GM18507 (cell line): ENCODE results near the gene PCNX4.
A peak's percentile ranks its signal among the peaks of the same experiment; 100 is the strongest.

Experiments used
- DNase-seq: peaks from one replicate; pipeline ENCODE4 v3.0.0; 2011; ENCODE audit warnings: low read depth; ENCODE audit not compliant: insufficient read length; ENCODE audit errors: extremely low spot score
- FAIRE-seq: peaks from 2 replicates; lab custom pipeline; 2011; peaks lifted over from hg19 to GRCh38; lab: Jason Lieb, UNC

The PCNX4 gene

DNA sequence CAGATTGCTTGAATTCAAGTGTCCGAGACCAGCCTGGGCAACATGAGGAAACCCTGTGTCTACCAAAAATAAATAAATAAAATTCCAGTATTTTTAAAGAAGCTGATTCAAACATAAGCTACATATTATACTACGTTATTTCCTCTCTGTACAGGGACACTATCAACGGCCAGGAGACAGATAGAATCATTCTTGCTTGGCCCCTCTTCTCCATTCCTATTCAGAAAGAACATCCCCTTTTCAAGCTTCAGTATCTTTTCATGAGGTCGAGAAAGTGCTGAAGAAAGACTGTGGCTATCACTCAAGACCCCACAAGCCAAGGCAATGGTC lies 73.8 kb downstream of the PCNX4 start:
- DNase-seq (no peak), FAIRE-seq (no peak)

- DNase-seq (no peak), FAIRE-seq (peak; percentile 47)
Measured at GRCh38 chr14:60166142-60166541, 74.4 kb downstream of the PCNX4 start.

DNA sequence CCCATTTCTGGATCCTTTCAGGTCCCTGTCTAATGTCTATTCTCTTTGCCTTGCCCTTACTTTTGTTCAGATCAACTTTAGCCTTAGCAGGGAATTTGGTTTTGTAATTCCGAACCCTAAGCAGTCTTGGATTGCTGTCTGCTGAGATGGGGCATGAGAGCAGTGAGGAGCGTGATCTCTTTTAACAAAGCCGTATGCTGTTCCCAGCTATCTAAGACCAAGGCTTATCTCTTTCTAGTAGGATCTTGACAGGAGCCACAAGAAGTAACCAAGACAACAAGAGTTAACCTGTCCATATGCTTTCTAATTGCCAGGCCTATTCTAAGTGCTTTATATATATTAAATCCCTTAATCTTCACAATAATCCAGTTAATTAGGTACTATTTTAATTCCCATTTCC lies 78.0 kb downstream of the PCNX4 start:
- DNase-seq, result no peak
- no peak for FAIRE-seq

- no peak for FAIRE-seq
- DNase-seq, result no peak
Measured at GRCh38 chr14:60170948-60171347, 79.2 kb downstream of the PCNX4 start.

- FAIRE-seq (no peak), DNase-seq (no peak)
Measured at GRCh38 chr14:60171690-60172089, 80.0 kb downstream of the PCNX4 start.

DNA sequence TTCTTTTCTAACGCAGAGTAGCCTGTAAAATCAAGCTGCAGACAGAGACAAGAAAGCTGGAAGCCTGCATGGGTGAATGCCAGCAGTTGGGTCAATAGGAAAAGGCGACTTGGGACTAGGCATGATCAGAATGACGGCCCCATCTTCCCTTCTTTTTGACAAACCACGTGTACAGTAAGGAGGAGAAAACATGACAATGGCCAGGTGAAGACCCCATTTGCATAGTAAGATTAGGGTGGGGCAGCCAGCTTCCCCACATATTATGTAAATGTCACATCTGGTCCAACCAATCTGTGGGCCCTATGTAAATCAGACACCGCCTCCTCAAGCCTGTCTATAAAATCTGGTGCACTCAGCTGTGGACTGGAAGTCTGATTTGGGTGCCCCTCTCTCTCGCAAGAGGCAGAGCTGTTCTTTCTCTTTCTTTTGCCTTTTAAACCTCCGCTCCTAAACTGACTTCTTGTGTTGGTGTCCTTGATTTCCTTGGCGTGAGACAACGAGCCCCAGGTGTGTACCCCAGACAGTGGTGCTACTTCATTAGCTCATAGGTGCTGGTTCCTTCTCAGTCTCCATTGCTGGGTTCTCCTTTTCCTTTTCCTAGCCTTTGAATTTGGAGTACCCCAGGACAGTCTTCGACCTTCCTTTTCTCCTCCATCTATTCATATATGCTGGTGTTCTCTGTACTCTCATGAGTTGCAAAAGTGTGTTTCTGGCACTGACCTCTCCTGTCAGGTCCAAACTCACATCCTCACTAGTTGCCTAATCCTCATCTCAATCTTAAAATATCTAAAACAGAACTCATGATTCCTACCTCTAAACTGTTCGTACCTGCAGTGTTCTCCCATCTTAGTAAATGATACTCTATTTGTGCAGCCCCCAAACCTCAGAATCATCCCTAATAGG lies 82.9 kb downstream of the PCNX4 start:
- DNase-seq, result no peak

GRCh38 chr14:60175255-60175902 lies 83.7 kb downstream of the PCNX4 start:
- FAIRE-seq (no peak), DNase-seq (no peak)

More for the DNA sequence above, 82.9 kb downstream of the PCNX4 start:
- no peak for FAIRE-seq

GRCh38 chr14:60178164-60178563 lies 86.4 kb downstream of the PCNX4 start:
- FAIRE-seq, result no peak
- DNase-seq, result no peak

GRCh38 chr14:60178820-60179219 lies 87.1 kb downstream of the PCNX4 start:
- FAIRE-seq, result no peak
- no peak for DNase-seq

- FAIRE-seq (no peak), DNase-seq (no peak)
Measured at GRCh38 chr14:60179431-60179869, 87.7 kb downstream of the PCNX4 start.

- DNase-seq (no peak), FAIRE-seq (peak; percentile 75)
Measured at GRCh38 chr14:60183138-60183537, 91.4 kb downstream of the PCNX4 start.

GRCh38 chr14:60183741-60184140 lies 92.0 kb downstream of the PCNX4 start:
- DNase-seq (no peak), FAIRE-seq (no peak)

DNA sequence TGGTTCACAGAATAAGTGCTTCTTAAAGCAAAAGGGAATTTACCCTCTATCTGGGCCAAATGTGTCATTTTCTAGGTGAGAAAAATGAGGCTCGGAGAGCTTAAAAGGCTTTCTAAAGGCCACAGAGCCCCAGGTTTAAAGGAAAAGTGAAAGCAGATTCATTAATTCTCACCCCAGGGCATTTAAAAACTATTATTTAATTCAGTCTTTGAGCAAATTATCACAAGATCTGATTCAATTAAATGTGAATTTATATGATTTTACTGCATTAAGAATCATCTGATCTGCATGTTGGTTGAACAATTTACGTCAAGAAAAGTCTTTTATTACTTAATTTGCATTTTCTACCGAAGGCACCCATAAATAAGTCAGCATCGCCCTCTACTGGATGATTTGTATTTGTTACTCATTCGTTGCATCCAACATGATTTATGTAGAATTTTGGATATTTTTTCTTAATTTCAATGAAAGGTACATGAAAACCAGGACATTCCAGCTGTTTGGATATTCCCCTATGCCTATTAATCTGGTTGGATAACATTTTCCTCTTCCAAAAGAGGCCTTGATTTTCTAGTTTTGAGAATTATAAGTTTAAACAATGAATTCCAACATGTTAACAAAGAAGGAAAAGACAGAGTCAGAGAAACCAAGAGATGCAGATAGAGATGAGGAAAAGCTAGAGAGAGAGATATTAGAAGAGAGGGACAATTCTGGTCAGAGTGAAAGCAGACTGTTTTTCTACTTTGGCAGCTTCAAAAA lies 92.6 kb downstream of the PCNX4 start:
- DNase-seq (no peak), FAIRE-seq (peak; percentile 88)

GRCh38 chr14:60184905-60185555 lies 93.3 kb downstream of the PCNX4 start:
- DNase-seq (no peak), FAIRE-seq (no peak)

DNA sequence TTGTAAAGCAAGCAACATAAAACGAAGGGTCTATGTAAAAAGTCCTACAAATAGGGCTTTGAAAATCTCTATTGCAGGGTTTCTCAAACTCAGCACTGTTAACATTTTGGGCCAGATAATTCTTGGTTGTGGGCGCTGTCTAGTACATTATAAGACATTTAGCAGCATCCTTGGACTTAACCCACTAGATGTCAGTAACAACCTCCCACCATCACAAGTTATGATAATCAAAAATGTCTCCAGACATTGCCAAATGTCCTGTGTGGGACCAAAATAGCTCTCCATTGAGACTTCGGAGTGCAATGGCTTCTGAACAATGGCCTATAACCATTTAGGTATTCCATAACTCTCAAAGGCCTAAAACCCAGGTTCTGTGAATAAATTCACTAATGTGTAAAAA lies 96.4 kb downstream of the PCNX4 start:
- peak; percentile 71 for FAIRE-seq
- DNase-seq, result no peak

DNA sequence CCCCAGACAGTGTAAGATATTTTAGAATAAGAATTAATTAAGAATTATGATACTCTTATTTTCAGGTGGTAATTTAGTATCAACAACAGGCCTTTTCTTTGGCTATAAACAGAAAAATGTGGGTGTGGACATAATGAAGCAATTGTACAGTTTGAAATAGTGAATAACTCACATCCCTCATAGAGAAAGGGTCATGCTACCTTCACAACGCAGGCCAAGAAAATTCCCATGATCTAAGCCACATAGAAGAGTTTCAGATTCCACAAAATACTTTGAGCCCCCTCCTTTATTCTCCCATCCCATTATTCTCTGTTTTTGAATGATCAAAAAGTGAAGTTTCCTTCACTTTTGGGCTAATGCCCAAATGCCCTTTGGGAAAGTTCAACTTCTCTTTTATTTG lies 97.0 kb downstream of the PCNX4 start:
- FAIRE-seq, result no peak

DNA sequence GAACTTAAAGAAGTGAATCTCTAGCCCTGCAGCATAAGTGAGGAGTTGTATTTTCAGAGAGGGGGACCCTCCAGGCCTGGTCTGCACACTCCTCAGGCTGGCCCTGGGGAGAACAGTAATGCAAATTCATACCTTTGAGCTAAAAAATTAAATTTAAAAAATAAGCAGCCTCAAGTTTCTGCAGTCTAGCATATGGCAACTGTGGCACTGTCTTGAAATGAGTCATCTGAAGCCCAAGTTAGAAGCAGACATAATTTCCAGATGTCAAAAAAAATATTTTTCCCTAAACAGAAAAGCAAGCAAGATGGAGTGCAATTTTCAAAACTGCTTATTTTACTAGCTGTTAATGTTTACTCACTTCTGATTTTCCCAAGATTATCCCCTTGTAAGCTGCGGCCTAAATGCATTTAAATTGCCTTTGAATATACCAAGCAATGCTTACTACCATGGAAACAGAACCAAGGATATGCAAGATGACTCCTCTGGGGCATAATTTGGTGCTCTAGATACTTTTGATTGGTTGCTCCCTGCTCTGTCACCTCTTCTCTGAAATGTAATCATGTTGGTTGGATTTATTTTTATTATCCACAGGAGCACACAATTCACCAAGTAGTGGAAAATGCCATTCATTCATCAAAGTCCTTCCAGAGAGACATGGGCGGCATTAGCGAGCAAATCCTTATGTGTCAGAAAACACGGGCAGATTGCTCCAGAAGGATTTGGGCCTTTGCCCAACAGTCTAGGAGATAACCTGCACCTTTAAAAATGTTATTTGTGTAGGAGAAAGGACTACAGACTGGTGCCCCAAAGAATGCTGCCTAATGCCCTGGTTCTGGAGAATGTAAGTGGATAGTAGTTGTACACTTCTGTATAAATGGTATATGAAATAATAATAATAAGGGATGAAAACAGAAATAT lies 98.5 kb downstream of the PCNX4 start:
- DNase-seq (no peak), FAIRE-seq (peak; percentile 72)

More for the DNA sequence above, 97.0 kb downstream of the PCNX4 start:
- DNase-seq, result no peak

DNA sequence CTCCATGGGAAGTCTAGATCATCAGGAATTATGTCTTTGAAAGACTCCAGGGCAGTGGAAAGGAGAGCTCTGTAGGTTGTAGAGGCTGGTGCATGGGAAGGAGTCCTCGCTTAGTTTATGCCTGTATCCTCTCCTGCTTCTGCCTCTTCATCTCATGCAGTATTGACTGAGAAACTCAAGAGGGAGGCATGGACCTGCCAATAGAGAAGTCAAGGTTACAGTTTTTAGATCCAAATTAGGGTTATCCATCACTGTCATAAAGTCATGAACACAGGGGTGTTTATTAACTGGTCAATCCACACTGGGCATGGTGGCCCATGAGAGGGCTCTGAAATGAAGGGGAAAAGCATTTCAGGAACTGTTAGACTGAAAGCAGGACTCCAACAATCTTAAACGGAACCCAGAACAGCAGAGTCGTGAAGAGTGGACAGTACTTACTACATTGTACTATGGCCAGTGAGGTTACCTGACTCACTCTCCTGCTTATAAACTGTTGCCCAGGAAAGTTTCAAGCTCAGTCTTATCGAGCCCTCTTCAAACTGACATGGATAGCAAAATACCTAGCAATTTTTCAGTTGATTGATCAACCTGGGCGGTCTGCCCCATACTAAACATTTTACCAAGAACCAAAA lies 103.6 kb downstream of the PCNX4 start:
- no peak for DNase-seq
- peak; percentile 59 for FAIRE-seq
